Breast epithelium (tissue), 3 donors: ENCODE measurements around the gene SLC44A1.

Experiments used
- POLR2A ChIP-seq: fragments of 450-650 bp; IDR thresholded peaks from one replicate; pipeline ENCODE4 v1.6.1; 2016; ENCODE audit warnings: antibody characterized with exemption, mild to moderate bottlenecking, moderate library complexity
- POLR2AphosphoS5 ChIP-seq, 3 donors: sonication (generic); formaldehyde crosslinking; IDR thresholded peaks; one replicate each; pipeline ENCODE4 v1.6.1; 2017; ENCODE audit warnings: antibody characterized with exemption in 3 of 3
- TF ChIP-seq, protein P1 (sequence below), 3 donors: fragments of 450-650 bp; IDR thresholded peaks; one replicate each; pipeline ENCODE4 v1.5.1; 2016 to 2017; ENCODE audit warnings: antibody characterized with exemption in 3 of 3, mild to moderate bottlenecking in 3 of 3, moderate library complexity in 3 of 3

- TF ChIP-seq POLR2A (no peak), POLR2AphosphoS5 (IDR thresholded peaks at IDR 0.05) (no peak)
- TF ChIP-seq, protein P1, sequence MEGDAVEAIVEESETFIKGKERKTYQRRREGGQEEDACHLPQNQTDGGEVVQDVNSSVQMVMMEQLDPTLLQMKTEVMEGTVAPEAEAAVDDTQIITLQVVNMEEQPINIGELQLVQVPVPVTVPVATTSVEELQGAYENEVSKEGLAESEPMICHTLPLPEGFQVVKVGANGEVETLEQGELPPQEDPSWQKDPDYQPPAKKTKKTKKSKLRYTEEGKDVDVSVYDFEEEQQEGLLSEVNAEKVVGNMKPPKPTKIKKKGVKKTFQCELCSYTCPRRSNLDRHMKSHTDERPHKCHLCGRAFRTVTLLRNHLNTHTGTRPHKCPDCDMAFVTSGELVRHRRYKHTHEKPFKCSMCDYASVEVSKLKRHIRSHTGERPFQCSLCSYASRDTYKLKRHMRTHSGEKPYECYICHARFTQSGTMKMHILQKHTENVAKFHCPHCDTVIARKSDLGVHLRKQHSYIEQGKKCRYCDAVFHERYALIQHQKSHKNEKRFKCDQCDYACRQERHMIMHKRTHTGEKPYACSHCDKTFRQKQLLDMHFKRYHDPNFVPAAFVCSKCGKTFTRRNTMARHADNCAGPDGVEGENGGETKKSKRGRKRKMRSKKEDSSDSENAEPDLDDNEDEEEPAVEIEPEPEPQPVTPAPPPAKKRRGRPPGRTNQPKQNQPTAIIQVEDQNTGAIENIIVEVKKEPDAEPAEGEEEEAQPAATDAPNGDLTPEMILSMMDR (IDR thresholded peaks at IDR 0.05) = no peak
Measured at GRCh38 chr9:105226055-105226454, 18.4 kb upstream of the SLC44A1 start.
